Duodenal mucosa (tissue), 2 donors: ENCODE measurements around the gene LRPAP1.
A peak's percentile ranks its signal among the peaks of the same experiment; 100 is the strongest.
"Not testable (repeated sequence)": the region's sequence is repeated elsewhere in the genome, so short reads cannot be mapped to it uniquely, and the experiment has no call there.

Experiments used
- H3K27ac ChIP-seq: one replicate; pipeline ENCODE4 v1.7.0; 2013; ENCODE audit warnings: low read depth, low read length
- H3K27me3 ChIP-seq, 2 donors: one replicate each; pipeline ENCODE4 v1.7.0; 2013; ENCODE audit warnings: low read length in 2 of 2, control low read depth in 1 of 2; ENCODE audit not compliant: insufficient read depth in 2 of 2, control insufficient read depth in 1 of 2
- H3K36me3 ChIP-seq, 2 donors: one replicate each; pipeline ENCODE4 v1.7.0; 2013; ENCODE audit warnings: low read length in 2 of 2, control low read depth in 1 of 2; ENCODE audit not compliant: insufficient read depth in 2 of 2, control insufficient read depth in 1 of 2
- H3K4me1 ChIP-seq, 2 donors: one replicate each; pipeline ENCODE4 v1.7.0; 2013; ENCODE audit warnings: low read length in 2 of 2, control low read depth in 1 of 2; ENCODE audit not compliant: insufficient read depth in 2 of 2, control insufficient read depth in 1 of 2
- H3K4me3 ChIP-seq, 2 donors: one replicate each; pipeline ENCODE4 v1.7.0; 2013; ENCODE audit warnings: low read length in 2 of 2, low read depth in 1 of 2
- H3K9ac ChIP-seq, 2 donors: one replicate each; pipeline ENCODE4 v1.7.0; 2013; ENCODE audit warnings: low read length in 2 of 2, low read depth in 1 of 2
- H3K9me3 ChIP-seq, 2 donors: one replicate each; pipeline ENCODE4 v1.7.0; 2013; ENCODE audit warnings: low read length in 2 of 2, control low read depth in 1 of 2; ENCODE audit not compliant: control insufficient read depth in 1 of 2

The LRPAP1 gene

GRCh38 chr4:3562127-3562526 is 29.9 kb upstream of the LRPAP1 start:
- H3K4me1 ChIP-seq, H3K4me3 ChIP-seq, H3K27me3 ChIP-seq, H3K36me3 ChIP-seq, H3K27ac ChIP-seq, H3K9me3 ChIP-seq, H3K9ac ChIP-seq: not testable (repeated sequence)

- not testable (repeated sequence) for H3K4me1 ChIP-seq, H3K9ac ChIP-seq, H3K36me3 ChIP-seq, H3K4me3 ChIP-seq, H3K27ac ChIP-seq, H3K27me3 ChIP-seq, H3K9me3 ChIP-seq
Observed at GRCh38 chr4:3560465-3560864, 28.2 kb upstream of the LRPAP1 start.

DNA sequence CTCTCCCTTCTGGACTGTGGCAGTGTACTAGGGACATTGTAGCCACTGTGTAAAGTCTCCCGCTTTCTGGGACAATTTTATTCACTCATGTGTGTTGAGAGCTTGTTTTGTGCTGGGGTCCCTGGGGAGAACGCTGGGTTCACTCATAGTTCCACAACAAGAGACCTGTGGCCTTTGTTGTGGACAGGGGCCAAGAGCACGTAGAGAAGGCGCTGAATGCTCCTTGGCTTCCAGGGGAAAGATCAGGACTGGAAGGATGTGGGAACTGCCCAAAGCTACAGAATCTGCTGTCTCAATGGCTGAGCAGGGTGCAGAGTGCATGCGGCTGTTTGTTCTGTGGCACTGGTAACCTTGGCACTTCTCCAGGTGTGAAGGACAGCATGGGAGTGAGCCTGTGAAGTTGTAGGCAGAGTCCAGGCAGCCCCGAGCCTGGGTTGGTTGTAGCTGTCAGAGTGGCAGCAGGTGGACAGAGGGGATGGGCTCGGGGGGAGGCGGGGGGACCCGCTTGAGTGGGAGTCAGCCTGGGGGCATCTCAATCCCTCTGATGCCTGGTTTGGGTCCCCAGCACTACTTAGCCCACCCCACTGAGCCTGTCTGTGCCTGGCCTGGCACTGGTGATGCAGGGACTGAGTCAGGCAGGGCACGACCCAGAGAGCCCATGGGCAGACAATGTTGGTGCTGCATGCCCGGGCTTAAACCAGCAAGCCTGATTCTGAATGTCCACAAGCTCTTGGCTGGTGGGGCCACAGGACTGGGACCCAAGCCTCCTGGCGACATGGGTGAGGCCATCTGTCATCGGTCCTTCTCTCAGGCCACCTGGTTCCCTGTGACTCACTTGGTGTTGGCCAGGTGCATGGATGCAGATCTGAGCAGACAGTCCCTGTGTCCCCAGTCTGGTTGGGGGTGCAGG is 27.4 kb upstream of the LRPAP1 start:
- not testable (repeated sequence) for H3K27ac ChIP-seq, H3K9ac ChIP-seq, H3K4me3 ChIP-seq, H3K36me3 ChIP-seq, H3K9me3 ChIP-seq, H3K27me3 ChIP-seq, H3K4me1 ChIP-seq

GRCh38 chr4:3558514-3558836 is 26.3 kb upstream of the LRPAP1 start:
- not testable (repeated sequence) for H3K27me3 ChIP-seq, H3K4me1 ChIP-seq, H3K9me3 ChIP-seq, H3K4me3 ChIP-seq, H3K36me3 ChIP-seq, H3K27ac ChIP-seq, H3K9ac ChIP-seq

GRCh38 chr4:3557676-3558513 is 25.7 kb upstream of the LRPAP1 start:
- H3K9me3 ChIP-seq, H3K27me3 ChIP-seq, H3K9ac ChIP-seq, H3K4me1 ChIP-seq, H3K4me3 ChIP-seq, H3K27ac ChIP-seq, H3K36me3 ChIP-seq: not testable (repeated sequence)

DNA sequence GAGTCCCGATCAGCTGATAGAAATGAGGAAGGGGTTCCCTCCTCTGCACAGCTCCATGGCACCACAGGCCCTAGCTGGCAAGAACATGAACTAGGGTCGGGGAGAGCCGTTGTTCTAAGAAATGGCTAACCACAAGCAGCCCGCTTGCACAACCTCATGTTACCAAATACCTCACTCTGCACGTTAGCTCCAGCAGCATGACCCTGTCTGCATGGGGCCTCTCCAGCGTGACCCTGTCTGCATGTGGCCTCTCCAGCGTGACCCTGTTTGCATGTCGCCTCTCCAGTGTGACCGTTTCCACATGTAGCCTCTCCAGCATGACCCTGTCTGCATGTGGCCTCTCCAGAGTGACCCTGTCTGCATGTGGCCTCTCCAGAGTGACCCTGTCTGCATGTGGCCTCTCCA is 24.9 kb upstream of the LRPAP1 start:
- not testable (repeated sequence) for H3K27ac ChIP-seq, H3K9ac ChIP-seq, H3K9me3 ChIP-seq, H3K4me3 ChIP-seq, H3K4me1 ChIP-seq, H3K27me3 ChIP-seq, H3K36me3 ChIP-seq

GRCh38 chr4:3556244-3556867 is 24.1 kb upstream of the LRPAP1 start:
- not testable (repeated sequence) for H3K4me1 ChIP-seq

DNA sequence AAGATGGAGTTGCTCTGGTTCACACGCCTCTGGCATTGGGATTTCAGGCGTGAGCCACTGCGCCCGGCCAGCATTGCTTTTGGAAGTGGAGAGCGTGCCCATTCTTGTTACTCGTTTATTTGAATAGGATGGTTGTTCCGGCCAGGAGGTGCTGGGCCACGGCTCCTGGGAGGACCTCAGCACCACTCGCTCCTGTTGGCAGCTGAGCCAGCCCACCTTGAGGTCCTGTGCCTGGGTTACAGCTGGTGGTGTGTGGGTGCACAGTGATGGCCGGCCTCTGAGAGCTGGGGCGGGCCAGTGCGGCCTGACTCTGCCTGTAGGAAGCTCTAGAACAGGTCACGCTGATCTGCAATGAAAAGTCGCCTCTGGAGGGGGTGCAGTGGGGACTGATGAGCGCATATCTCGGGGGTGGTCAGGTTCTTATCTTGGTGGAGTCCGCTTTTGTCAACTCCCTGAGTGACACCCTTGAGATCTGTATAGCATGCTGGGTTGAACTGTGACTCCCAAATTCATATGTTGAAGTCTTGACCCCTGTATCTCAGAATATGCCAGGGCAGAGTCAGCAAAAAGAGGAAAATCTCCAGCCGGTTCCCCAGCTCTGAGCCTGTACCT is 23.3 kb upstream of the LRPAP1 start:
- H3K27ac ChIP-seq, H3K4me3 ChIP-seq, H3K9ac ChIP-seq, H3K4me1 ChIP-seq, H3K36me3 ChIP-seq, H3K27me3 ChIP-seq, H3K9me3 ChIP-seq: not testable (repeated sequence)

More at GRCh38 chr4:3556244-3556867, 24.1 kb upstream of the LRPAP1 start:
- H3K36me3 ChIP-seq, H3K9me3 ChIP-seq, H3K9ac ChIP-seq, H3K4me3 ChIP-seq, H3K27me3 ChIP-seq: not testable (repeated sequence)
- H3K27ac ChIP-seq = peak overlapping the region; percentile 3

DNA sequence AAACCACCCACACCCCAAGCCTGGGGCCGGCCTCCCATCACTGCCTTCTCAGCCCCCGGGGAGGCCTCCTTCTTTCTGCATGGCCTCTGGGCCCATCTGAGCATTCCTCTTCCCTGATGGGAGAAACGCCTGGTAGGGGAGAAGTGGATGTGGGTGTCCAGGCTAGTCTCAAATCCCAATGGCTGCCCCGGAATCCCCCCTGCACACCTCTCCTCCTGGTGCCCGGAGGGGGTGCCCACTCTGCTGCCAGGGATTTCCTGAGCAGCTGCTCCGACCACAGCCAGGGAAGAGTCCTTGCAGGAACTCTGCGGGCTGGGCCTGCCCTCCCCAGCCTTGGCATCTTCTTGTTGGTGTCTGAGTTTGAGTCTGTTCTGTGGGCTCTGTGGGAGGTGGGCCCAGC is 19.1 kb upstream of the LRPAP1 start:
- H3K27ac ChIP-seq, H3K9me3 ChIP-seq, H3K36me3 ChIP-seq, H3K4me1 ChIP-seq, H3K9ac ChIP-seq, H3K4me3 ChIP-seq, H3K27me3 ChIP-seq: not testable (repeated sequence)

DNA sequence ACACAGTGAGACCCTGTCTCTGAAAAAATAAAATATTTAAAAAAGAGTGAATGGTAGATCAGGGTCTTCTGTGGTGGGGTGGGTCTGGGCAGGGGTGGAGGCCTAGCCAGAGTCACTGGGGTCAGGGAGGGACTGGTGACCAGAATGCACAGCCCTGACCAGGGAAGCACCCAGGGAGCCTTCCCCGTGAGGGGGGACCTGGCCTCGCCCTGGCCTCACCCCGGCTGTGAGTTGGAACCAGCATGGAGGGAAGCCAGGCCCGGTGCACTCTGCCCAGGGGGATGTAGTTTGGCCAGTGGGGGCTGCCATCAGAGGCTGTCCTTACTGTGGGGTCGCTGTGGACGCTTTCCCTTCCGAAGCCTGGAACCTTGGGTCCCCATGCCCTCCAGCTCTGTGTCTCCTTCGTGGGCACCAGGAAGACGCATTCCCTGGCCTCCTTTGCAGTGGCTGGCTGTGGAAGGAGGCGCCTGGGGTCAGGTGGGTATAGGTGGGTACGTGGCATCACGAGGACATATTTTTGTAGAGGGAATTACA is 18.6 kb upstream of the LRPAP1 start:
- not testable (repeated sequence) for H3K9ac ChIP-seq, H3K27me3 ChIP-seq, H3K4me1 ChIP-seq, H3K27ac ChIP-seq, H3K9me3 ChIP-seq, H3K36me3 ChIP-seq, H3K4me3 ChIP-seq
